Muscle of leg (tissue), 11 donors: ENCODE measurements around the gene MMP13. TPM values are rescaled to one million over a fixed set of nuclear protein-coding genes. Genes with fewer than 3 reads are reported as not detected.
"Not testable (repeated sequence)": the region's sequence is repeated elsewhere in the genome, so short reads cannot be mapped to it uniquely, and the experiment has no call there.

Source experiments
- DNase-seq: peaks from one replicate; pipeline ENCODE4 v3.0.0; 2013
- H3K27ac ChIP-seq: one replicate; pipeline ENCODE4 v1.5.1; 2013; ENCODE audit warnings: mild to moderate bottlenecking, low read length, control low read depth
- H3K27me3 ChIP-seq: one replicate; pipeline ENCODE4 v1.6.1; 2013; ENCODE audit warnings: low read length; ENCODE audit not compliant: control insufficient read depth, insufficient read depth
- H3K36me3 ChIP-seq: one replicate; pipeline ENCODE4 v1.6.1; 2013; ENCODE audit warnings: low read length; ENCODE audit not compliant: control insufficient read depth, insufficient read depth
- H3K4me1 ChIP-seq: one replicate; pipeline ENCODE4 v1.6.1; 2013; ENCODE audit warnings: low read length; ENCODE audit not compliant: control insufficient read depth, insufficient read depth
- H3K4me3 ChIP-seq: one replicate; pipeline ENCODE4 v1.5.1; 2013; ENCODE audit warnings: low read length, control low read depth
- H3K9me3 ChIP-seq: replicated peaks from 2 replicates; pipeline ENCODE4 v1.6.1; 2013; ENCODE audit warnings: low read depth, low read length; ENCODE audit not compliant: control insufficient read depth
- WGBS: methylation state at CpG from one replicate; pipeline ENCODE4 v1.1.5; 2013; ENCODE audit warnings: missing lambda C conversion rate; ENCODE audit not compliant: insufficient coverage; 5-methylcytosine and 5-hydroxymethylcytosine counted together
- polyA plus RNA-seq, 8 donors: library from polyadenylated mRNA; unstranded; fragments of 120-200 nt; gene quantifications; one replicate each; pipeline versions ENCODE4 v1.2.1 to v1.2.3, GENCODE V29; 2013; ENCODE audit warnings: inconsistent platforms in 1 of 8, low replicate concordance in 1 of 8; ENCODE audit not compliant: insufficient read length in 8 of 8, insufficient read depth in 1 of 8
- total RNA-seq: library from RNA; stranded (reverse); fragments of 120-200 nt; gene quantifications from one replicate; pipeline ENCODE4 v1.2.4, GENCODE V29; 2013

Gene MMP13
- total and polyA plus RNA-seq, 9 donors, result 0.04 to 0.12 (median 0.07) TPM; not detected in 5

DNA sequence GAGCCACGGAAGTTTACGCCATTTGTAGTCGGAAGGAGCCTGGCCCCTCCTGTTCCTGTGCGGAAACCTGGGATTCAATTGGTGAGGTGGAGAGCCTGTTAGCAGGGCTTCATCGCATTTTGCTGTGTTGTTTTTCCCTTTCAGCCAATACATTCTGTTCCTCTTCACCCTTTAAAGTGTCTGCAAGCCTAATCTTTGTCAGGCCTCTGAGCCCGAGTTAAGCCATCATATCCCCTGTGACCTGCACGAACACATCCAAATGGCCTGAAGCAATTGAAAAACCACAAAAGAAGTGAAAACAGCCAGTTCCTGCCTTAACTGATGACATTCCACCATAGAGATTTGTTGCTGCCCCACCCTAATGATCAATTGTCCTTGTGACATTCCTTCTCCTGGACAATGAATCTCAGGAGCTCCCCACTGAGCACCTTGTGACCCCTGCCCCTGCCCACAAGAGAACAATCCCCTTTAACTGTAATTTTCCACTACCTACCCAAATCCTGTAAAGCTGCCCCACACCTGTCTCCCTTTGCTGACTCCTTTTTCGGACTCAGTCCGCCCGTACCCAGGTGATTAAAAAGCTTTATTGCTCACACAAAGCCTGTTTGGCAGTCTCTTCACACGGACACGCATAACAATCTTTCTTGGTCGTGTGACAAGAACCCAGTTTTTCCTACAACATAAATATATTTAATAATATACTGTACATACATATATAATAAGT is 43.6 kb downstream of the MMP13 start:
- Histone ChIP-seq H3K4me3 (no peak overlapping the region), H3K4me1 (no peaks in the 10 kb centered on the region), H3K9me3 (no peaks in the 10 kb centered on the region), H3K27ac (no peak overlapping the region), H3K27me3 (no peaks in the 10 kb centered on the region), H3K36me3 (no peaks in the 10 kb centered on the region)
- no peak for DNase-seq
- 71% methylated on average over 6 of the region's 13 CpGs for WGBS

DNA sequence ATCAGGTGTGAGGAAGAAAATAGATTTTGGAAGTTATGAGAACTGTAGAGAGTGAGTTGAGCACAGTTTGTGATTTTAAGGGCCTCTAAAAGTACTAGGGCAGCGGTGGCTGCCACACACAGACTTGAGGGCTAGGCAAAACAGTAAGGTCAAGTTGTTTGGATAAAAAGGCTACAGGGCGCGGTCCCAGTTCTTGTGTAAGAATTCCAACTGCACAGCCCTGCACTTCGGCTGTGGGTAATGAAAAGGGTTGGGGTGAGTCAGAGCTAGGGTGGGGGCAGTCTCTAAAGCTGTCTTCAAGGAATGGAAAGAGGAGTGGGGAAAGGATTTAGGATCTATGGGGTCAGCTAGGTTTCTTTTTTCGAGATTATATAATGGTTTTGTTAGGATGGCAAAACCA is 49.7 kb downstream of the MMP13 start:
- 80% methylated on average over 4 of the region's 5 CpGs for WGBS
- H3K4me3 ChIP-seq, H3K4me1 ChIP-seq, DNase-seq, H3K9me3 ChIP-seq, H3K27me3 ChIP-seq, H3K27ac ChIP-seq, H3K36me3 ChIP-seq: not testable (repeated sequence)

DNA sequence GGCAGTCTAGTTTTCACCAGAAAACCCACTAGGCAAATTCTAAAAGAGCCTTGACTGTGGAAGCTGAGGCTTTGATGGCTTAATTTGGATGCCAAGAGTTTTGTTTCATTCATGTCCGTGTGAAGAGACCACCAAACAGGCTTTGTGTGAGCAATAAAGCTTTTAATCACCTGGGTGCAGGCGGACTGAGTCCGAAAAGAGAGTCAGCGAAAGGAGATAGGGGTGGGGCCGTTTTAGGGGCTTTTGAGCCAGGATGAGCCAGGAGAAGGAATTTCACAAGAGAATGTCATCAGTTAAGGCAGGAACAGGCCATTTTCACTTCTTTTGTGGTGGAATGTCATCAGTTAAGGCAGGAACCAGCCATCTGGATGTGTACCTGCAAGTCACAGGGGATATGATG is 51.6 kb downstream of the MMP13 start:
- not testable (repeated sequence) for H3K27ac ChIP-seq, H3K4me1 ChIP-seq, H3K4me3 ChIP-seq, H3K9me3 ChIP-seq, H3K36me3 ChIP-seq, H3K27me3 ChIP-seq, DNase-seq
- 63% methylated on average over 2 of the region's 5 CpGs for WGBS

DNA sequence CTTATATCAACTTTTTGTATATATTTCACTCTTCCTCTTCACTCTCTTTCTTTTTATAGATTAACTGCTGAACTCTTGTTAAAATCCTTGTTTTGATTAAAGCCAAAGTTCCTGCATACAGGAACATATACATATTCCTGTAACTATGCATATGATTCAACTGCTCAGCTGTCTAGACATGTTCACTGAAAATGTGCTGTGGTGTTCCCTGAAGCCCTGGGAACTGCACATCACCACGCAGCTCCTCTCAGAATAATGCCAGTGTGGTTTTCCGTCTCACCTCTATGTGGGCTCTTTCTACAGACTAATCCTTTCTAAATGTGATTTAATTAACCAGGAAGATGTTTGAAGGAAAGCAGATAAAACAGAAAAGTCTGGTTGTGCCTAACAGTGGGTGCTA is 55.2 kb downstream of the MMP13 start:
- no peak for DNase-seq
- WGBS, result no CpG with 5 or more reads among the region's 2 CpGs
- Histone ChIP-seq H3K4me1 (no peaks in the 10 kb centered on the region), H3K36me3 (no peaks in the 10 kb centered on the region), H3K27ac (no peak overlapping the region), H3K27me3 (no peaks in the 10 kb centered on the region), H3K4me3 (no peak overlapping the region), H3K9me3 (no peaks in the 10 kb centered on the region)

Other genes with a start within 250 kb of the MMP13 start
- gene MMP27, start 250.0 kb downstream of the MMP13 start, total RNA-seq, result 0.09 TPM
- gene MMP27, start 250.0 kb downstream of the MMP13 start, polyA plus RNA-seq, result under 1 TPM in 1 of 8 donors, not detected in 7; 0.77 TPM
- 0.13 TPM for gene MMP8, start 230.8 kb downstream of the MMP13 start, total RNA-seq
- gene MMP8, start 230.8 kb downstream of the MMP13 start, polyA plus RNA-seq, result under 1 TPM; 0.05 to 0.26 (median 0.15) TPM
- not detected for gene MMP10, start 175.1 kb downstream of the MMP13 start, total RNA-seq
- gene MMP10, start 175.1 kb downstream of the MMP13 start, polyA plus RNA-seq, result not detected
- 0.04 TPM for gene MMP1, start 157.6 kb downstream of the MMP13 start, total RNA-seq
- 1 to 10 TPM in 4 of 8 donors, under 1 TPM in 4; 0.25 to 3.8 (median 0.96) TPM for gene MMP1, start 157.6 kb downstream of the MMP13 start, polyA plus RNA-seq
- gene MMP3, start 112.1 kb downstream of the MMP13 start, total RNA-seq, result 0.22 TPM
- gene MMP3, start 112.1 kb downstream of the MMP13 start, polyA plus RNA-seq, result under 1 TPM in 4 of 8 donors, not detected in 4; 0.05 to 0.41 (median 0.29) TPM
- gene MMP12, start 80.8 kb downstream of the MMP13 start, total RNA-seq, result not detected
- gene MMP12, start 80.8 kb downstream of the MMP13 start, polyA plus RNA-seq, result not detected
- gene DCUN1D5, start 136.4 kb upstream of the MMP13 start, total RNA-seq, result 28.1 TPM
- 10 to 100 TPM; 32.0 to 39.6 (median 36.2) TPM for gene DCUN1D5, start 136.4 kb upstream of the MMP13 start, polyA plus RNA-seq
- 17.2 TPM for gene DYNC2H1, start 153.7 kb upstream of the MMP13 start, total RNA-seq
- gene DYNC2H1, start 153.7 kb upstream of the MMP13 start, polyA plus RNA-seq, result 10 to 100 TPM in 7 of 8 donors, 1 to 10 TPM in 1; 9.8 to 13.9 (median 11.8) TPM